ENCODE measurements around the gene SNX27. TPM values are rescaled to one million over a fixed set of nuclear protein-coding genes. Genes with fewer than 3 reads are reported as not detected.

Gene SNX27
- total RNA-seq, 2 donors from 2014 or later: 24.1 to 38.4 TPM

DNA sequence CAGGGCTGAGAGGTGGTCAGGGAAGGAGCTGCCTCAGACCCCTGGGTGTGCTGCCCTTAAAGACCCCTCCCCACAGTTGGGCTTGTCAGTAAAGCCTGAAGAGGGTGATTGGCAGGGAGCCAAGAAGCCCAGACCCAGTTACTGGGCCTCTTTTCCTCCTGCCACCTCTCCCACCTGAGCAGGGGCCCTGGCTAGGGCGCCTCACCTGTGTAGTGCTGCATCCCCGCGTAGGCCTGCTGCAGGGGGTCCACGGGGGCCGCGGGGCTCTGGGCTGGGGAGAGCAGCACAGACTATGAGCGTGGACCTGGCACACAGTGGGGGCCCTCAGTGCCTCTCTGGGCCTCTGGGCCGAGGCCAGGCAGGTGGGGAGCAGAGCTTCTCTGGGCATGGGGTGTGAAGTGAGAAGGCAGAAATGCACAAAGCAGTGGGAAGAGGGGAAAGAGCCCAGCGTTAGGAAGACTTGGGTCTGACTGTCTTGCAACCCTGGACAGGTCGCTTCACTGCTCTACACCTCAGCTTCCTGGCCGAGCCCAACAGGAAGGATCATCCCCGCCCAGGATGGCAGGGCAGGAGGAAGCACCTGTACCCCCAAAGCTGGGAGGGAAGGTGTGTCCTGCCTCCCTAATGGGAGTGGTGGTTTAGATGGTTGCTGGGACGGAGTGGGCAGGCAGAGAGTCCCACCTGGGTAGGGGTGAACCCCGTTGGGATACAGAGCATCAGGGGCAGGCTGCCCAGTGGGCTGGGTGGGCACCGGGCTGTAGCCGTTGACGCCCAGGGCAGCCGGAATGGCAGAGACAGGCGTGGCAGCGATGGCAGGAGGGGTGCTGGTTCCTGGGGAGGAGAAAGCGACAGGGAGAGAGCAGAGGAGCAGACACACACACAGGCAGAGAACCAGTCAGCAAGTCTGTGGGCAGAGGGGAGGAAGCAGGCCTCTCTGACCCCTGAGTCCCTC lies 94.9 kb downstream of the SNX27 start:
- Histone ChIP-seq H3K36me3 (no peaks in the 10 kb centered on the region), H3K27me3 (replicated peaks; ENCODE audit: insufficient read depth) (no peaks in the 10 kb centered on the region), H3K4me1 (replicated peaks) (no peaks in the 10 kb centered on the region), H3K27ac (no peak overlapping the region), H3K9me3 (no peaks in the 10 kb centered on the region), H3K4me3 (no peak overlapping the region)
- intact Hi-C loops (cut with DNase I): no loop called here
- TF ChIP-seq POLR2A (IDR thresholded peaks at IDR 0.05) (no peak), POLR2AphosphoS5 (IDR thresholded peaks at IDR 0.05) (no peak)
- TF ChIP-seq, protein P1, sequence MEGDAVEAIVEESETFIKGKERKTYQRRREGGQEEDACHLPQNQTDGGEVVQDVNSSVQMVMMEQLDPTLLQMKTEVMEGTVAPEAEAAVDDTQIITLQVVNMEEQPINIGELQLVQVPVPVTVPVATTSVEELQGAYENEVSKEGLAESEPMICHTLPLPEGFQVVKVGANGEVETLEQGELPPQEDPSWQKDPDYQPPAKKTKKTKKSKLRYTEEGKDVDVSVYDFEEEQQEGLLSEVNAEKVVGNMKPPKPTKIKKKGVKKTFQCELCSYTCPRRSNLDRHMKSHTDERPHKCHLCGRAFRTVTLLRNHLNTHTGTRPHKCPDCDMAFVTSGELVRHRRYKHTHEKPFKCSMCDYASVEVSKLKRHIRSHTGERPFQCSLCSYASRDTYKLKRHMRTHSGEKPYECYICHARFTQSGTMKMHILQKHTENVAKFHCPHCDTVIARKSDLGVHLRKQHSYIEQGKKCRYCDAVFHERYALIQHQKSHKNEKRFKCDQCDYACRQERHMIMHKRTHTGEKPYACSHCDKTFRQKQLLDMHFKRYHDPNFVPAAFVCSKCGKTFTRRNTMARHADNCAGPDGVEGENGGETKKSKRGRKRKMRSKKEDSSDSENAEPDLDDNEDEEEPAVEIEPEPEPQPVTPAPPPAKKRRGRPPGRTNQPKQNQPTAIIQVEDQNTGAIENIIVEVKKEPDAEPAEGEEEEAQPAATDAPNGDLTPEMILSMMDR (IDR thresholded peaks at IDR 0.05): no peak
- WGBS: 67% methylated on average over 21 of the region's 21 CpGs
- no peak for DNase-seq (ENCODE audit: low spot score)

GRCh38 chr1:151707541-151708065 lies 95.8 kb downstream of the SNX27 start:
- intact Hi-C loops (cut with DNase I): no loop called here
- no peak for DNase-seq (ENCODE audit: low spot score)
- 83% methylated on average over 15 of the region's 15 CpGs for WGBS
- Histone ChIP-seq H3K27ac (no peak overlapping the region), H3K36me3 (no peaks in the 10 kb centered on the region), H3K9me3 (no peaks in the 10 kb centered on the region), H3K4me1 (replicated peaks) (no peaks in the 10 kb centered on the region), H3K27me3 (replicated peaks; ENCODE audit: insufficient read depth) (no peaks in the 10 kb centered on the region), H3K4me3 (no peak overlapping the region)
- TF ChIP-seq, protein P1 (IDR thresholded peaks at IDR 0.05): no peak
- TF ChIP-seq POLR2AphosphoS5 (IDR thresholded peaks at IDR 0.05) (no peak), POLR2A (IDR thresholded peaks at IDR 0.05) (no peak)

- no peaks in the 10 kb centered on the region for H3K4me1 ChIP-seq (replicated peaks)
- intact Hi-C loops (cut with DNase I): no loop called here
- no peak for TF ChIP-seq POLR2AphosphoS5 (IDR thresholded peaks at IDR 0.05)
- TF ChIP-seq, protein P1 (IDR thresholded peaks at IDR 0.05): no peak
- no peak for TF ChIP-seq POLR2A (IDR thresholded peaks at IDR 0.05)
- H3K36me3 ChIP-seq: no peaks in the 10 kb centered on the region
- DNase-seq (ENCODE audit: low spot score): no peak
- 70% methylated on average over 15 of the region's 15 CpGs for WGBS
- H3K9me3 ChIP-seq: no peaks in the 10 kb centered on the region
- H3K4me3 ChIP-seq: no peak overlapping the region
- no peak overlapping the region for H3K27ac ChIP-seq
- H3K27me3 ChIP-seq (replicated peaks; ENCODE audit: insufficient read depth): no peaks in the 10 kb centered on the region
Measured at GRCh38 chr1:151708891-151709290, 97.0 kb downstream of the SNX27 start.

- no peaks in the 10 kb centered on the region for H3K9me3 ChIP-seq
- intact Hi-C loops (cut with DNase I): no loop called here
- no peak for TF ChIP-seq POLR2A (IDR thresholded peaks at IDR 0.05)
- TF ChIP-seq, protein P1 (IDR thresholded peaks at IDR 0.05): no peak
- no peak for TF ChIP-seq POLR2AphosphoS5 (IDR thresholded peaks at IDR 0.05)
- H3K36me3 ChIP-seq: no peaks in the 10 kb centered on the region
- no peaks in the 10 kb centered on the region for H3K4me1 ChIP-seq (replicated peaks)
- H3K27ac ChIP-seq: no peak overlapping the region
- 31% methylated on average over 9 of the region's 15 CpGs for WGBS
- DNase-seq (ENCODE audit: low spot score): no peak
- no peaks in the 10 kb centered on the region for H3K27me3 ChIP-seq (replicated peaks; ENCODE audit: insufficient read depth)
- no peak overlapping the region for H3K4me3 ChIP-seq
Measured at GRCh38 chr1:151710187-151710840, 98.5 kb downstream of the SNX27 start.
